DOHH2 (cell line): ENCODE results near the gene EXOC6B.

Experiments
- H3F3A ChIP-seq: fragments of 200-600 bp; sonication (generic), shearing (Covaris generic); 2 replicates; pipeline ENCODE4 v1.6.0; 2016; ENCODE audit warnings: antibody characterized with exemption, mild to moderate bottlenecking; ENCODE audit not compliant: control insufficient read depth, insufficient read depth
- H3K27ac ChIP-seq: fragments of 200-600 bp; sonication (generic); 2 replicates; pipeline ENCODE4 v1.5.1; 2014; ENCODE audit warnings: low read depth, mild to moderate bottlenecking, low read length, moderate library complexity
- H3K27me3 ChIP-seq: fragments of 200-600 bp; sonication (generic); 2 replicates; pipeline ENCODE4 v1.6.1; 2014; ENCODE audit warnings: mild to moderate bottlenecking, low read length, mixed read lengths; ENCODE audit not compliant: control insufficient read depth
- H3K36me3 ChIP-seq: fragments of 200-600 bp; sonication (generic); 2 replicates; pipeline ENCODE4 v1.6.1; 2014; ENCODE audit warnings: mild to moderate bottlenecking, low read length, moderate library complexity, mixed read lengths; ENCODE audit not compliant: control insufficient read depth
- H3K4me1 ChIP-seq: fragments of 200-600 bp; sonication (generic); 2 replicates; pipeline ENCODE4 v1.6.1; 2014; ENCODE audit warnings: mild to moderate bottlenecking, low read length, mixed read lengths; ENCODE audit not compliant: control insufficient read depth
- H3K4me2 ChIP-seq: fragments of 200-600 bp; sonication (generic); 2 replicates; pipeline ENCODE4 v1.6.0; 2014; ENCODE audit warnings: mild to moderate bottlenecking, low read length, moderate library complexity
- H3K4me3 ChIP-seq: fragments of 200-600 bp; sonication (generic); 2 replicates; pipeline ENCODE4 v1.5.1; 2014; ENCODE audit warnings: mild to moderate bottlenecking, low read length, mixed read lengths
- H3K79me2 ChIP-seq: fragments of 200-600 bp; sonication (generic); 2 replicates; pipeline ENCODE4 v1.6.1; 2014; ENCODE audit warnings: mild to moderate bottlenecking, low read length, mixed read lengths; ENCODE audit not compliant: control insufficient read depth
- H3K9me2 ChIP-seq: fragments of 200-600 bp; sonication (generic); replicated peaks from 2 replicates; pipeline ENCODE4 v1.6.1; 2014; ENCODE audit warnings: mild to moderate bottlenecking, low read length, mixed read lengths; ENCODE audit not compliant: control insufficient read depth
- H3K9me3 ChIP-seq: fragments of 200-600 bp; sonication (generic); 2 replicates; pipeline ENCODE4 v1.6.1; 2014; ENCODE audit warnings: antibody characterized with exemption, low read length, mixed read lengths; ENCODE audit not compliant: control insufficient read depth, insufficient read depth
- H4K20me1 ChIP-seq: fragments of 200-600 bp; sonication (generic); 2 replicates; pipeline ENCODE4 v1.6.0; 2014; ENCODE audit warnings: low read depth, mild to moderate bottlenecking, antibody characterized with exemption, low read length, moderate library complexity; ENCODE audit not compliant: control insufficient read depth, insufficient read depth
- EZH2phosphoT487 ChIP-seq: fragments of 200-600 bp; sonication (generic); IDR thresholded peaks from 2 replicates; pipeline ENCODE4 v1.6.1; 2017; ENCODE audit warnings: borderline replicate concordance, mild to moderate bottlenecking, antibody characterized with exemption, low read length, moderate library complexity, mixed read lengths
- TF ChIP-seq, protein P1 (sequence below): fragments of 200-600 bp; sonication (generic); IDR thresholded peaks from one replicate; pipeline ENCODE4 v1.5.1; 2014; ENCODE audit warnings: antibody characterized with exemption, mild to moderate bottlenecking, low read depth, low read length; ENCODE audit not compliant: poor library complexity, severe bottlenecking

The EXOC6B gene

DNA sequence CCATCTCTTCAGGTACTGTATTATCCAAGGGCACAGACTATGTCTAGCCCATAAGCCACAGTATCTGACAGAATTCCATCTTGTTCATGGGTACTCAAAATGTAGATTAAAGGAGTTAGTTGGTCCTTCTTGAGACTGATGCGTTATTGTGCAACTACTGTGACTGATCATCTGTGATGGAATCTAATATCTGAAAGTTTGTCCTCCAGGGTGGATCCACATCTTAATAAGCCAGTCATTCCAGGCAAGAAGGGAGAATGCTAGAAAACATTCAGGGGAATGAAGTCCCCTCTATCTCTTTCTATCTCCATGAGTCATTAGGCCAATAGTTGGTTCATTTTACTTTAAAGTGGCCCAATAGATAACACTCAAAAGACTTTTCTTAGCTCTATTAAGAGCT, 252.6 kb downstream of the EXOC6B start:
- no peaks in the 10 kb centered on the region for H4K20me1 ChIP-seq
- no peaks in the 10 kb centered on the region for H3F3A ChIP-seq
- no peak overlapping the region for H3K4me2 ChIP-seq
- no peaks in the 10 kb centered on the region for H3K79me2 ChIP-seq
- no peak overlapping the region for H3K27ac ChIP-seq
- H3K36me3 ChIP-seq: no peaks in the 10 kb centered on the region
- H3K4me3 ChIP-seq: no peak overlapping the region
- no peaks in the 10 kb centered on the region for H3K9me2 ChIP-seq
- TF ChIP-seq, protein P1, sequence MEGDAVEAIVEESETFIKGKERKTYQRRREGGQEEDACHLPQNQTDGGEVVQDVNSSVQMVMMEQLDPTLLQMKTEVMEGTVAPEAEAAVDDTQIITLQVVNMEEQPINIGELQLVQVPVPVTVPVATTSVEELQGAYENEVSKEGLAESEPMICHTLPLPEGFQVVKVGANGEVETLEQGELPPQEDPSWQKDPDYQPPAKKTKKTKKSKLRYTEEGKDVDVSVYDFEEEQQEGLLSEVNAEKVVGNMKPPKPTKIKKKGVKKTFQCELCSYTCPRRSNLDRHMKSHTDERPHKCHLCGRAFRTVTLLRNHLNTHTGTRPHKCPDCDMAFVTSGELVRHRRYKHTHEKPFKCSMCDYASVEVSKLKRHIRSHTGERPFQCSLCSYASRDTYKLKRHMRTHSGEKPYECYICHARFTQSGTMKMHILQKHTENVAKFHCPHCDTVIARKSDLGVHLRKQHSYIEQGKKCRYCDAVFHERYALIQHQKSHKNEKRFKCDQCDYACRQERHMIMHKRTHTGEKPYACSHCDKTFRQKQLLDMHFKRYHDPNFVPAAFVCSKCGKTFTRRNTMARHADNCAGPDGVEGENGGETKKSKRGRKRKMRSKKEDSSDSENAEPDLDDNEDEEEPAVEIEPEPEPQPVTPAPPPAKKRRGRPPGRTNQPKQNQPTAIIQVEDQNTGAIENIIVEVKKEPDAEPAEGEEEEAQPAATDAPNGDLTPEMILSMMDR: no peak
- TF ChIP-seq EZH2phosphoT487: no peak
- no peaks in the 10 kb centered on the region for H3K4me1 ChIP-seq
- H3K27me3 ChIP-seq: no peaks in the 10 kb centered on the region
- H3K9me3 ChIP-seq: no peaks in the 10 kb centered on the region

DNA sequence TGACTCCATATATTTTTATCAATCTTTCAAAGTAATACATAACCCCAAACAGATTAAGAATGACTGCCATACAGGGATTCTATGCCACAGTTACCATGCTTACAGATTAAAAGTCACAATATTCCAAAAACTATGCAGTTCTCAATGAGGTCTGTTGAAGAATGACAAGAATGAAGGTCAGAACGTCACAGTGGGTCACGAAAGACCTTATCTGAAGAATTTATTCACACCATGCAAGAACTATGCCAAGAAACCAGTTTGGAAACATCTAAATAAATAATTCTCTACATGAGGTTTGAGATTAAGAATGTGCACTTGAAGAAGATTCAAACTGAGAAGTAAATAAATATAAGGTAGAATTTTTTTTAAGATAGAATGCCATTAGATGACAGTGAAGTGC, 253.3 kb downstream of the EXOC6B start:
- no peaks in the 10 kb centered on the region for H3K9me2 ChIP-seq

DNA sequence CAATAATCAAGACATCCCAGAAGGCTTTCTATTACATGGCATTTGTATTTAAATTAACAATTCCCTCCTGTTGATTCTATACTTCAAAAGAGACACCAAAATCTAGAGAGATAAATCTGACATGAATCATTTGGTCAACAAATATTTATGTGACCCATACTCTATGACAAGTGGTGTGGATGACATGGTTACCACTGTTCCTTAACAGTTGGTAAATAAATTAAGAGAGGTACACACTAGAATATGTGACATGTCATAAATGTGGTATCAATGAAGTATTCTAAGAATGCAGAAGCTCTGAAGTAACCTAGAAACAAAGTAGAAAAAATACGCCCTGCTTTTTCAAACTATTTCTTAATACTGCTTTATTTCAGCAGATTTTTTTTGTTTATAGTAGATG, 255.4 kb downstream of the EXOC6B start:
- H4K20me1 ChIP-seq: no peaks in the 10 kb centered on the region
- H3K4me3 ChIP-seq: no peak overlapping the region
- H3K9me2 ChIP-seq: no peaks in the 10 kb centered on the region
- H3K4me2 ChIP-seq: no peak overlapping the region
- H3K36me3 ChIP-seq: no peaks in the 10 kb centered on the region
- TF ChIP-seq EZH2phosphoT487: no peak
- TF ChIP-seq, protein P1: no peak
- no peaks in the 10 kb centered on the region for H3K4me1 ChIP-seq
- H3K27me3 ChIP-seq: no peaks in the 10 kb centered on the region
- H3K9me3 ChIP-seq: no peaks in the 10 kb centered on the region
- no peak overlapping the region for H3K27ac ChIP-seq
- H3F3A ChIP-seq: no peaks in the 10 kb centered on the region
- H3K79me2 ChIP-seq: no peaks in the 10 kb centered on the region

More for the DNA sequence above, 253.3 kb downstream of the EXOC6B start:
- Histone ChIP-seq H3K79me2 (no peaks in the 10 kb centered on the region), H4K20me1 (no peaks in the 10 kb centered on the region), H3K4me1 (no peaks in the 10 kb centered on the region), H3K4me3 (no peak overlapping the region), H3K27me3 (no peaks in the 10 kb centered on the region), H3K4me2 (no peak overlapping the region), H3K9me3 (no peaks in the 10 kb centered on the region), H3F3A (no peaks in the 10 kb centered on the region), H3K36me3 (no peaks in the 10 kb centered on the region), H3K27ac (no peak overlapping the region)
- TF ChIP-seq, protein P1: no peak
- TF ChIP-seq EZH2phosphoT487: no peak
